Activated T-cell treated with anti-CD3 and anti-CD28 coated beads, Interleukin-2, amount 50 U/mL, for 48 hours (primary cell): ENCODE results near the gene CCDC34.

ENCODE experiments used
- DNase-seq, 2 experiments: peaks; one replicate each; pipeline ENCODE4 v3.0.0-alpha.2; 2020

Gene CCDC34

GRCh38 chr11:27315836-27316235 is 47.2 kb downstream of the CCDC34 start:
- no peak for DNase-seq

GRCh38 chr11:27313157-27313821 is 49.7 kb downstream of the CCDC34 start:
- DNase-seq = no peak

GRCh38 chr11:27312110-27312509 is 50.9 kb downstream of the CCDC34 start:
- no peak for DNase-seq

- no peak for DNase-seq
Observed at GRCh38 chr11:27310707-27311106, 52.3 kb downstream of the CCDC34 start.

- DNase-seq = no peak
Observed at GRCh38 chr11:27310182-27310581, 52.8 kb downstream of the CCDC34 start.

GRCh38 chr11:27309046-27309445 is 54.0 kb downstream of the CCDC34 start:
- DNase-seq = no peak

- no peak for DNase-seq
Observed at GRCh38 chr11:27307232-27307631, 55.8 kb downstream of the CCDC34 start.

- DNase-seq = no peak
Observed at GRCh38 chr11:27305751-27306150, 57.3 kb downstream of the CCDC34 start.

- DNase-seq = no peak
Observed at GRCh38 chr11:27304514-27304913, 58.5 kb downstream of the CCDC34 start.

- no peak for DNase-seq
Observed at GRCh38 chr11:27303903-27304302, 59.1 kb downstream of the CCDC34 start.

GRCh38 chr11:27300974-27301373 is 62.0 kb downstream of the CCDC34 start:
- DNase-seq = no peak

- DNase-seq = no peak
Observed at GRCh38 chr11:27297616-27298015, 65.4 kb downstream of the CCDC34 start.

- DNase-seq = no peak
Observed at GRCh38 chr11:27296497-27296896, 66.5 kb downstream of the CCDC34 start.

- DNase-seq = no peak
Observed at GRCh38 chr11:27295928-27296327, 67.1 kb downstream of the CCDC34 start.

GRCh38 chr11:27294654-27295053 is 68.4 kb downstream of the CCDC34 start:
- DNase-seq = no peak

- no peak for DNase-seq
Observed at GRCh38 chr11:27293515-27294417, 69.2 kb downstream of the CCDC34 start.

GRCh38 chr11:27292637-27293010 is 70.4 kb downstream of the CCDC34 start:
- no peak for DNase-seq

- DNase-seq = no peak
Observed at GRCh38 chr11:27291954-27292636, 70.9 kb downstream of the CCDC34 start.

- no peak for DNase-seq
Observed at GRCh38 chr11:27291302-27291889, 71.6 kb downstream of the CCDC34 start.

- DNase-seq = no peak
Observed at GRCh38 chr11:27290261-27291050, 72.6 kb downstream of the CCDC34 start.
